Testis (tissue), 3 donors: ENCODE data around the gene PHACTR3. TPM values are rescaled to one million over a fixed set of nuclear protein-coding genes. Genes with fewer than 3 reads are reported as not detected.

ENCODE experiments used
- DNase-seq: peaks from one replicate; pipeline ENCODE4 v3.0.0-alpha.2; 2019
- H3K27ac ChIP-seq, 2 donors: fragments of 200-600 bp; sonication (generic); one replicate each; pipeline ENCODE4 v1.5.1; 2019
- H3K27me3 ChIP-seq: fragments of 200-600 bp; sonication (generic); one replicate; pipeline ENCODE4 v1.5.1; 2019
- H3K36me3 ChIP-seq: fragments of 200-600 bp; sonication (generic); one replicate; pipeline ENCODE4 v1.5.1; 2017; ENCODE audit warnings: low read depth; ENCODE audit errors: missing control alignments
- H3K4me1 ChIP-seq: fragments of 200-600 bp; sonication (generic); one replicate; pipeline ENCODE4 v1.5.1; 2019
- H3K4me3 ChIP-seq, 2 donors: fragments of 200-600 bp; sonication (generic); one replicate each; pipeline ENCODE4 v1.5.1; 2017 to 2019
- H3K9me3 ChIP-seq: fragments of 200-600 bp; sonication (generic); one replicate; pipeline ENCODE4 v1.5.1; 2017
- POLR2A ChIP-seq: fragments of 450-650 bp; IDR thresholded peaks from one replicate; pipeline ENCODE4 v1.6.1; 2017; ENCODE audit warnings: antibody characterized with exemption, mild to moderate bottlenecking, moderate library complexity
- WGBS, 2 donors: methylation state at CpG; one replicate each; pipeline ENCODE4 v1.1.5; 2018; 5-methylcytosine and 5-hydroxymethylcytosine counted together
- intact Hi-C: fragments of 100-400 bp; cut with DNase I; formaldehyde crosslinking; loops from one replicate; pipeline ENCODE4 v1.15.1; 2023; ENCODE audit warnings: low total_unique reads
- polyA plus RNA-seq: library from polyadenylated mRNA; stranded (reverse); fragments of 350-450 nt; fragmentation: Illumina TruSeq; extraction: RNeasy Lipid Tissue Mini Kit (QIAGEN cat#74804); gene quantifications from one replicate; pipeline ENCODE4 v1.2.3, GENCODE V29; 2014; ENCODE audit warnings: low read depth, low replicate concordance; ENCODE audit not compliant: insufficient read depth
- total RNA-seq, 2 donors: library from RNA; depleted of rRNA; stranded (reverse); fragments of >200 nt; gene quantifications; one replicate each; pipeline ENCODE4 v1.2.3, GENCODE V29; 2016
- TF ChIP-seq, protein P1 (sequence below), 3 experiments: fragments of 450-650 bp in 2 of 3; fragments of 200-600 bp in 1 of 3; sonication (generic) in 1 of 3; IDR thresholded peaks; one replicate each; pipeline ENCODE4 v1.5.1; 2016 to 2019; ENCODE audit warnings: antibody characterized with exemption in 3 of 3, mild to moderate bottlenecking in 2 of 3, moderate library complexity in 1 of 3

PHACTR3 gene
- total and polyA plus RNA-seq, 3 donors from 2014 or later, result 0.94 to 1.2 (median 1.1) TPM

- no peaks in the 10 kb centered on the region for H3K27me3 ChIP-seq
- TF ChIP-seq, protein P1, sequence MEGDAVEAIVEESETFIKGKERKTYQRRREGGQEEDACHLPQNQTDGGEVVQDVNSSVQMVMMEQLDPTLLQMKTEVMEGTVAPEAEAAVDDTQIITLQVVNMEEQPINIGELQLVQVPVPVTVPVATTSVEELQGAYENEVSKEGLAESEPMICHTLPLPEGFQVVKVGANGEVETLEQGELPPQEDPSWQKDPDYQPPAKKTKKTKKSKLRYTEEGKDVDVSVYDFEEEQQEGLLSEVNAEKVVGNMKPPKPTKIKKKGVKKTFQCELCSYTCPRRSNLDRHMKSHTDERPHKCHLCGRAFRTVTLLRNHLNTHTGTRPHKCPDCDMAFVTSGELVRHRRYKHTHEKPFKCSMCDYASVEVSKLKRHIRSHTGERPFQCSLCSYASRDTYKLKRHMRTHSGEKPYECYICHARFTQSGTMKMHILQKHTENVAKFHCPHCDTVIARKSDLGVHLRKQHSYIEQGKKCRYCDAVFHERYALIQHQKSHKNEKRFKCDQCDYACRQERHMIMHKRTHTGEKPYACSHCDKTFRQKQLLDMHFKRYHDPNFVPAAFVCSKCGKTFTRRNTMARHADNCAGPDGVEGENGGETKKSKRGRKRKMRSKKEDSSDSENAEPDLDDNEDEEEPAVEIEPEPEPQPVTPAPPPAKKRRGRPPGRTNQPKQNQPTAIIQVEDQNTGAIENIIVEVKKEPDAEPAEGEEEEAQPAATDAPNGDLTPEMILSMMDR (IDR thresholded peaks at IDR 0.05), result no peak
- TF ChIP-seq POLR2A, result no peak
- no peak overlapping the region for H3K27ac ChIP-seq
- no peak for DNase-seq
- no peaks in the 10 kb centered on the region for H3K36me3 ChIP-seq
- no peak overlapping the region for H3K4me3 ChIP-seq
- no peaks in the 10 kb centered on the region for H3K9me3 ChIP-seq
- 85 to 91% methylated on average over 11 to 13 of the region's 13 CpGs for WGBS, 2 donors
- intact Hi-C loops, result no loop called here
- H3K4me1 ChIP-seq, result no peaks in the 10 kb centered on the region
These were observed 172.4 kb downstream of the PHACTR3 start for GRCh38 chr20:59776626-59777330.

GRCh38 chr20:59777331-59777725 lies 173.0 kb downstream of the PHACTR3 start:
- no peak overlapping the region for H3K27ac ChIP-seq
- no peaks in the 10 kb centered on the region for H3K36me3 ChIP-seq
- no peaks in the 10 kb centered on the region for H3K4me1 ChIP-seq
- 85% methylated on average over 3 of the region's 3 CpGs for WGBS, 2 donors
- intact Hi-C loops, result no loop called here
- H3K27me3 ChIP-seq, result no peaks in the 10 kb centered on the region
- H3K4me3 ChIP-seq, result no peak overlapping the region
- no peak for DNase-seq
- no peaks in the 10 kb centered on the region for H3K9me3 ChIP-seq
- TF ChIP-seq, protein P1 (IDR thresholded peaks at IDR 0.05), result no peak
- TF ChIP-seq POLR2A, result no peak

GRCh38 chr20:59777814-59778575 lies 173.7 kb downstream of the PHACTR3 start:
- WGBS, 2 donors, result 83 to 89% methylated on average over 19 of the region's 19 CpGs
- no peaks in the 10 kb centered on the region for H3K27me3 ChIP-seq
- intact Hi-C loops, result no loop called here
- no peak overlapping the region for H3K27ac ChIP-seq
- no peak overlapping the region for H3K4me3 ChIP-seq
- H3K9me3 ChIP-seq, result no peaks in the 10 kb centered on the region
- no peaks in the 10 kb centered on the region for H3K36me3 ChIP-seq
- no peak for DNase-seq
- TF ChIP-seq POLR2A, result no peak
- TF ChIP-seq, protein P1 (IDR thresholded peaks at IDR 0.05), result no peak
- no peaks in the 10 kb centered on the region for H3K4me1 ChIP-seq

GRCh38 chr20:59778615-59779200 lies 174.4 kb downstream of the PHACTR3 start:
- intact Hi-C loops, result no loop called here
- H3K4me1 ChIP-seq, result no peaks in the 10 kb centered on the region
- H3K9me3 ChIP-seq, result no peaks in the 10 kb centered on the region
- TF ChIP-seq, protein P1 (IDR thresholded peaks at IDR 0.05), result no peak
- TF ChIP-seq POLR2A, result no peak
- no peak overlapping the region for H3K27ac ChIP-seq
- no peaks in the 10 kb centered on the region for H3K36me3 ChIP-seq
- H3K4me3 ChIP-seq, result no peak overlapping the region
- no peak for DNase-seq
- WGBS, 2 donors, result 83 to 89% methylated on average over 12 of the region's 12 CpGs
- no peaks in the 10 kb centered on the region for H3K27me3 ChIP-seq
